Chondrocyte (in vitro differentiated cells): ENCODE measurements around the gene SLC22A4. TPM values are rescaled to one million over a fixed set of nuclear protein-coding genes. Genes with fewer than 3 reads are reported as not detected.

Experiments used
- DNase-seq: peaks from one replicate; pipeline ENCODE4 v3.0.0; 2021; ENCODE audit warnings: mixed read lengths, low spot score
- H3K27ac Mint-ChIP-seq: one replicate; pipeline ENCODE4 v1.8.0; 2021; ENCODE audit warnings: mild to moderate bottlenecking, moderate library complexity, mixed read lengths; ENCODE audit not compliant: unreplicated experiment
- H3K27me3 Mint-ChIP-seq: 2 replicates; pipeline ENCODE4 v1.8.0; 2021; ENCODE audit warnings: low read depth, mixed read lengths
- H3K36me3 Mint-ChIP-seq: 2 replicates; pipeline ENCODE4 v1.8.0; 2021; ENCODE audit warnings: low read depth, mixed read lengths
- H3K4me1 Mint-ChIP-seq: 2 replicates; pipeline ENCODE4 v1.8.0; 2021; ENCODE audit warnings: low read depth, mild to moderate bottlenecking, mixed read lengths
- H3K4me3 Mint-ChIP-seq: one replicate; pipeline ENCODE4 v1.8.0; 2021; ENCODE audit warnings: mild to moderate bottlenecking, moderate library complexity, mixed read lengths; ENCODE audit not compliant: unreplicated experiment
- H3K9me3 Mint-ChIP-seq: 2 replicates; pipeline ENCODE4 v1.8.0; 2021; ENCODE audit warnings: low read depth, mixed read lengths
- CTCF ChIP-seq: fragments of 200-600 bp; sonication (generic); IDR thresholded peaks from 2 replicates; pipeline ENCODE4 v1.5.0; 2021; ENCODE audit warnings: antibody characterized with exemption, mild to moderate bottlenecking, moderate library complexity
- total RNA-seq: library from RNA; stranded (reverse); gene quantifications from 3 replicates; pipeline ENCODE4 v1.2.1, GENCODE V29; 2021

SLC22A4 gene
- total RNA-seq, 1 donor from 2014 or later: 4.2 TPM

DNA sequence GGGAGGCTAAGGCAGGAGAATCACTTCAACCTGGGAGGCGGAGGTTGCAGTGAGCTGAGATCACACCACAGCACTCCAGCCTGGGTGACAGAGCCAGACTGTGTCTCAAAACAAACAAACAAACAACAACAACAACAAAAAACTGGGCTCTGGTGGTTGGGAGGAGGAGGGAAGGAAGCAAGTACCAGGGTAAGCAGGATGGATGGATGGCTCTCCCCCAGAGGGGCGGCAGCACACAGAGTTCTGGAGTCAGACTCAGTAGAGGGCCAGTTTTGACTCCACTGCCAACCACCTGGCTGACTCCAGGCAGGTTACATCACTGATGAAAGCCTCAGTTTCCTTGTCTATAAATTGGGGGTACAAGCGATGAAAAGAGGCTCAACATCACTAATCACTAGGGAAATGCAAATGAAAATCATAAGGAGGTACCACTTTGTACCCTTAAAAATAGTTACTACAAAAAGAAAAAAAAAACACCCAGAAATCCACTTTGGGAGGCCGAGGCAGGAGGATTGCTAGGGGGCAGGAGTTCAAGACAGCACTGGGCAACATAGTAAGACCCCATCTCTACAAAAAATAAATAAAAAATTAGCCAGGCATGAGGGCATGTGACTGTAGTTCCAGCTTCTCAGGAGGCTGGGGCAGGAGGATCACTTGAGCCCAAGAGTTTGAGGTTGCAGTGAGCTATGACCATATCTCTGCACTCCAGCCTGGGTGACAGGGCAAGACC is 3.2 kb downstream of the SLC22A4 start:
- no peak overlapping the region for H3K27ac Mint-ChIP-seq
- peaks cover 31% of the 10 kb centered on the region for H3K4me1 Mint-ChIP-seq
- no peak overlapping the region for H3K4me3 Mint-ChIP-seq
- H3K9me3 Mint-ChIP-seq: no peaks in the 10 kb centered on the region
- no peak for DNase-seq
- no peak for TF ChIP-seq CTCF
- no peaks in the 10 kb centered on the region for H3K36me3 Mint-ChIP-seq
- no peaks in the 10 kb centered on the region for H3K27me3 Mint-ChIP-seq

DNA sequence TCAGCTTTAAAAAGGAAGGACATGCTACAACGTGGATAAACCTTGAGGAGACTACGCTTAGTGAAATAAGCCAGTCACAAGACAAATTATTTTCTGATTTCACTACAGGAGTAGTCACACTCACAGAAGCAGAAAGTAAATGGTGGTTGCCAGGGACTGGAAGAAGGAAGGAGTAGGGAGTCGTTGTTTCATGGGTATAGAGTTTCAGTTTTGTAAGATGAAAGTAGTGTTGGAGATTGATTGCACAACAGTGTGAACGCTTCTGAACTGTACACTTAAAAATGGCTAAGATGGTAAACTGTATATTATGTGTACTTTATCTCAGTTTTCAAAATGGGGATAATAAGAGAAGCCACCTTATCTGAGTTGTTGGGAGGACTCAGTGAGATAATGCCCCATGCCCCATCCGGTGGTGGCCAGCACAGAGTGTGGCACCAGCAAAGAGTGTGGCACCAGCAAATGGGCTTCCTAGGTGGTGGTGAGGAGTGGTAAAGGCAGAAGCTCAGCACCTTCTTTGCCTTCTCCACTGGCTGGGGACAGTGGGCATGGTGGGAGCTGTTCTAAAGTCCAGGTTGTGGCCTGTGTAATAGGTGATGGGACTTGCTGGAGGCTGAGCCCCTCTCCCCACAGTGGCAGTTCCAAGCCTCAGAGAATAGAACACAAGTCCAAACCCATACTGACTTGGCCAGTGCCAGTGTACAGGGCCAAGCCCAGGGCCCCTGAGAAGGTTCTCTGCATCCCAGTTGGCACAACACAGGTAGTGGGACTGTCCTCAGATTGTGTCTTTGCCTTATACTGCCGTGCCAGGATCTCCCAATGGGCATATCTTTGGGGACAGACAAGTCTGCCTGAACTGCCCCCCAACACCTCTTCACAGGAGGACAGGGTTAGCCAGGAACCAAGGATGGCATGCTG is 4.4 kb downstream of the SLC22A4 start:
- no peaks in the 10 kb centered on the region for H3K27me3 Mint-ChIP-seq
- no peak for DNase-seq
- H3K4me1 Mint-ChIP-seq: peaks cover 27% of the 10 kb centered on the region
- no peaks in the 10 kb centered on the region for H3K36me3 Mint-ChIP-seq
- no peak overlapping the region for H3K27ac Mint-ChIP-seq
- TF ChIP-seq CTCF: no peak
- H3K9me3 Mint-ChIP-seq: no peaks in the 10 kb centered on the region
- H3K4me3 Mint-ChIP-seq: no peak overlapping the region

DNA sequence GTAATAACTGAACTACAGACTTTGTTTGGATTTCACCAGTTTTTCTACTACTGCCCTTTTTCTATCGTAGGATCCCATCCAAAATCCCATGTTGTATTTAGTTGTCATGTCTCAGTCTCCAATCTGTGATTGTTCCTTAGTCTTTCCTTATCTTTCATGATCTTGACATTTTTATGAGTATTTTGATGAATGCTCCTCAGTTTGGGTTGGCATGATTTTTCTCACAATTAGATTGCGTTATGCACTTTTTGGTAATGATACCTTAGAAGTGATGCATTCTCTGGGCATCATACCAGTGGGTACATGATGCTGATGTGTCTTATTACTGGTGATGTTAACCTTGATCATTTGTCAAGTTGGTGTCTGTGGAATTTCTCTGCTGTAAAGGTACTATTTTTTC is 5.7 kb downstream of the SLC22A4 start:
- no peak for TF ChIP-seq CTCF
- no peak overlapping the region for H3K4me3 Mint-ChIP-seq
- H3K4me1 Mint-ChIP-seq: peaks cover 26% of the 10 kb centered on the region
- peaks cover 4% of the 10 kb centered on the region for H3K9me3 Mint-ChIP-seq
- H3K36me3 Mint-ChIP-seq: no peaks in the 10 kb centered on the region
- no peaks in the 10 kb centered on the region for H3K27me3 Mint-ChIP-seq
- DNase-seq: no peak
- H3K27ac Mint-ChIP-seq: no peak overlapping the region

DNA sequence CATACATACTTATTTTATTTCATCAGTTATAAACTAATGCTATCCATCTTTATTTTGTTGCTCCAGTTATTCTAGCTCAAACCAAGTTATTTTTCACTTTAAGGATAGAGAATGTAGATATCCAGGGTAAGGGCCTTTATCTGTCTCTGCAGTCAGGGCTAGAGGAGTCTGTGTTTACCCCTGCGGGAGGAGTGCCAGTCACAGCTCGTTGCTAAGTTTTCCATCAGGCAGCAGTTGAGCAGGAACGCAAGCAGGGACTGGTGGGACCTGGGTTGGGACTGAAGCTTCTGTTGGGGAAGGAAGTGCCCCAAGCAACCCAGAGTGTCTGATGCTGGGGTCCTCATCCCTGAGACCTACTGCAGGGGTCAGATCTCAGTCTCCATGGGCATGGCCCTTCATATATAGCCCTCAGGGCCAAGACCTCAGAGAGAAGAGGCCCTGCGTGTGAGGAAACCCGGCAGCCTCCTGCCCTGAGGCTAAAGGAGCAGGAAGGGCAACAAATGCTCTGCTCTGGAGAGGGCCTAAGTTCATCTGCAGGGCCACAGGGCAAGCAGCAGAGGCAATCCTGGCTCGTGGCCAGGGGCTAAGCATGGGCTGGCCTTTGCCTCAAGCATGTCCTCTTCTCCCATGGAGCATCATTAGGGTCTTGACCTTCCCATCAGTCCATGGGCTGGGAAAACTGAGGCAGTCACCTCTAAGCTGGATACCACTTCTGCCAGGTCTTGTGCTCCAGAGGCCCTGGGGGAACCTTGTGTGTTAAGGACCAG is 6.6 kb downstream of the SLC22A4 start:
- Mint-ChIP-seq H3K9me3 (peaks cover 10% of the 10 kb centered on the region), H3K27me3 (no peaks in the 10 kb centered on the region), H3K4me1 (peaks cover 18% of the 10 kb centered on the region), H3K27ac (no peak overlapping the region), H3K36me3 (peaks cover 6% of the 10 kb centered on the region), H3K4me3 (no peak overlapping the region)
- no peak for TF ChIP-seq CTCF
- DNase-seq: no peak
